ENCODE results near the gene RAD50.

Gene RAD50

GRCh38 chr5:132667761-132668705 is 111.3 kb downstream of the RAD50 start:
- H3K36me3 ChIP-seq (ENCODE audit: control insufficient read depth in 1 of 2, insufficient read depth in 2 of 2, low read depth in 1 of 2, low read length in 2 of 2), result no peaks in the 10 kb centered on the region
- DNase-seq, result no peak
- H4K8ac ChIP-seq (ENCODE audit: low read length), result no peak overlapping the region
- H3K4me2 ChIP-seq (ENCODE audit: low read length, poor library complexity, severe bottlenecking), result no peak overlapping the region
- no peak overlapping the region for H3K18ac ChIP-seq (ENCODE audit: low read depth in 1 of 2, low read length in 2 of 2)
- no peak overlapping the region for H3K14ac ChIP-seq (ENCODE audit: low read length in 2 of 2)
- H2BK120ac ChIP-seq (ENCODE audit: low read depth, low read length), result no peak overlapping the region
- H3K4ac ChIP-seq (ENCODE audit: low read depth in 1 of 2, low read length in 2 of 2), result no peak overlapping the region
- no peak overlapping the region for H2AK5ac ChIP-seq (ENCODE audit: low read length, severe bottlenecking)
- no peak overlapping the region for H2AFZ ChIP-seq (ENCODE audit: low read depth, low read length)
- H2BK15ac ChIP-seq (ENCODE audit: low read depth, poor library complexity, severe bottlenecking), result no peak overlapping the region
- H3K4me1 ChIP-seq (ENCODE audit: control insufficient read depth, insufficient read depth, low read depth, low read length), result peaks cover under 1% of the 10 kb centered on the region
- no peak overlapping the region for H2BK12ac ChIP-seq (ENCODE audit: low read length in 2 of 2)
- H4K91ac ChIP-seq (ENCODE audit: low read length), result no peak overlapping the region
- WGBS, result 79% methylated on average over 22 of the region's 22 CpGs
- H3K23ac ChIP-seq (ENCODE audit: low read length in 2 of 2), result no peak overlapping the region
- no peaks in the 10 kb centered on the region for H3K79me1 ChIP-seq (replicated peaks; ENCODE audit: low read length, poor library complexity, severe bottlenecking)
- no peaks in the 10 kb centered on the region for H3K9me3 ChIP-seq (ENCODE audit: control insufficient read depth, low read length)
- H3K9ac ChIP-seq (ENCODE audit: low read length), result no peak overlapping the region
- no peak overlapping the region for H2BK5ac ChIP-seq (ENCODE audit: low read depth, low read length, poor library complexity, severe bottlenecking)
- H3K27ac ChIP-seq (ENCODE audit: low read length, poor library complexity, severe bottlenecking), result no peak overlapping the region
- peaks cover 10 to 12% of the 10 kb centered on the region in 2 experiments for H3K27me3 ChIP-seq (ENCODE audit: control insufficient read depth in 1 of 2, insufficient read depth in 1 of 2, low read length in 2 of 2)
- no peak overlapping the region for H3K4me3 ChIP-seq (ENCODE audit: insufficient read depth in 1 of 2, low read depth in 1 of 2, low read length in 2 of 2)

- Histone ChIP-seq H3K9ac (ENCODE audit: low read length) (no peak overlapping the region), H3K4me2 (ENCODE audit: low read length, poor library complexity, severe bottlenecking) (no peak overlapping the region), H3K79me1 (replicated peaks; ENCODE audit: low read length, poor library complexity, severe bottlenecking) (no peaks in the 10 kb centered on the region), H3K36me3 (ENCODE audit: control insufficient read depth in 1 of 2, insufficient read depth in 2 of 2, low read depth in 1 of 2, low read length in 2 of 2) (no peaks in the 10 kb centered on the region), H4K8ac (ENCODE audit: low read length) (no peak overlapping the region), H2BK12ac (ENCODE audit: low read length in 2 of 2) (no peak overlapping the region), H3K9me3 (ENCODE audit: control insufficient read depth, low read length) (no peaks in the 10 kb centered on the region), H3K23ac (ENCODE audit: low read length in 2 of 2) (no peak overlapping the region), H2BK5ac (ENCODE audit: low read depth, low read length, poor library complexity, severe bottlenecking) (no peak overlapping the region), H2BK120ac (ENCODE audit: low read depth, low read length) (no peak overlapping the region), H3K4ac (ENCODE audit: low read depth in 1 of 2, low read length in 2 of 2) (no peak overlapping the region), H2BK15ac (ENCODE audit: low read depth, poor library complexity, severe bottlenecking) (no peak overlapping the region), H4K91ac (ENCODE audit: low read length) (no peak overlapping the region), H3K4me1 (ENCODE audit: control insufficient read depth, insufficient read depth, low read depth, low read length) (peaks cover under 1% of the 10 kb centered on the region), H3K27ac (ENCODE audit: low read length, poor library complexity, severe bottlenecking) (no peak overlapping the region), H2AFZ (ENCODE audit: low read depth, low read length) (no peak overlapping the region), H3K14ac (ENCODE audit: low read length in 2 of 2) (no peak overlapping the region), H3K4me3 (ENCODE audit: insufficient read depth in 1 of 2, low read depth in 1 of 2, low read length in 2 of 2) (no peak overlapping the region), H3K27me3 (ENCODE audit: control insufficient read depth in 1 of 2, insufficient read depth in 1 of 2, low read length in 2 of 2) (peaks cover 10 to 11% of the 10 kb centered on the region in 2 experiments), H2AK5ac (ENCODE audit: low read length, severe bottlenecking) (no peak overlapping the region), H3K18ac (ENCODE audit: low read depth in 1 of 2, low read length in 2 of 2) (no peak overlapping the region)
- DNase-seq, result no peak
- 87% methylated on average over 14 of the region's 14 CpGs for WGBS
Observed at GRCh38 chr5:132668706-132669454, 112.1 kb downstream of the RAD50 start.

- no peaks in the 10 kb centered on the region for H3K9me3 ChIP-seq (ENCODE audit: control insufficient read depth, low read length)
- WGBS, result 85% methylated on average over 7 of the region's 7 CpGs
- no peak overlapping the region for H3K14ac ChIP-seq (ENCODE audit: low read length in 2 of 2)
- no peak overlapping the region for H2BK15ac ChIP-seq (ENCODE audit: low read depth, poor library complexity, severe bottlenecking)
- H4K91ac ChIP-seq (ENCODE audit: low read length), result no peak overlapping the region
- H3K4ac ChIP-seq (ENCODE audit: low read depth in 1 of 2, low read length in 2 of 2), result no peak overlapping the region
- no peak overlapping the region for H2BK120ac ChIP-seq (ENCODE audit: low read depth, low read length)
- H2BK5ac ChIP-seq (ENCODE audit: low read depth, low read length, poor library complexity, severe bottlenecking), result no peak overlapping the region
- H3K27ac ChIP-seq (ENCODE audit: low read length, poor library complexity, severe bottlenecking), result no peak overlapping the region
- H3K18ac ChIP-seq (ENCODE audit: low read depth in 1 of 2, low read length in 2 of 2), result no peak overlapping the region
- no peak overlapping the region for H2AK5ac ChIP-seq (ENCODE audit: low read length, severe bottlenecking)
- no peak for DNase-seq
- no peaks in the 10 kb centered on the region for H3K79me1 ChIP-seq (replicated peaks; ENCODE audit: low read length, poor library complexity, severe bottlenecking)
- no peak overlapping the region for H2AFZ ChIP-seq (ENCODE audit: low read depth, low read length)
- no peak overlapping the region for H4K8ac ChIP-seq (ENCODE audit: low read length)
- no peak overlapping the region for H3K23ac ChIP-seq (ENCODE audit: low read length in 2 of 2)
- H3K27me3 ChIP-seq (ENCODE audit: control insufficient read depth in 1 of 2, insufficient read depth in 1 of 2, low read length in 2 of 2), result peaks cover 10% of the 10 kb centered on the region in 2 experiments
- no peak overlapping the region for H3K4me3 ChIP-seq (ENCODE audit: insufficient read depth in 1 of 2, low read depth in 1 of 2, low read length in 2 of 2)
- H3K9ac ChIP-seq (ENCODE audit: low read length), result no peak overlapping the region
- H3K4me1 ChIP-seq (ENCODE audit: control insufficient read depth, insufficient read depth, low read depth, low read length), result peaks cover 6% of the 10 kb centered on the region
- H2BK12ac ChIP-seq (ENCODE audit: low read length in 2 of 2), result no peak overlapping the region
- no peaks in the 10 kb centered on the region for H3K36me3 ChIP-seq (ENCODE audit: control insufficient read depth in 1 of 2, insufficient read depth in 2 of 2, low read depth in 1 of 2, low read length in 2 of 2)
- H3K4me2 ChIP-seq (ENCODE audit: low read length, poor library complexity, severe bottlenecking), result no peak overlapping the region
Observed at GRCh38 chr5:132669455-132669820, 112.7 kb downstream of the RAD50 start.
